HG03342 (cell line): ENCODE results near the gene LMF1.
"Not testable (repeated sequence)": the region's sequence is repeated elsewhere in the genome, so short reads cannot be mapped to it uniquely, and the experiment has no call there.

Source experiments
- ATAC-seq: cut with Tn5 transposase; IDR thresholded peaks from one replicate; pipeline ENCODE4 v1.9.1; 2021; ENCODE audit warnings: mild to moderate bottlenecking, moderate library complexity; ENCODE audit not compliant: unreplicated experiment

The LMF1 gene

DNA sequence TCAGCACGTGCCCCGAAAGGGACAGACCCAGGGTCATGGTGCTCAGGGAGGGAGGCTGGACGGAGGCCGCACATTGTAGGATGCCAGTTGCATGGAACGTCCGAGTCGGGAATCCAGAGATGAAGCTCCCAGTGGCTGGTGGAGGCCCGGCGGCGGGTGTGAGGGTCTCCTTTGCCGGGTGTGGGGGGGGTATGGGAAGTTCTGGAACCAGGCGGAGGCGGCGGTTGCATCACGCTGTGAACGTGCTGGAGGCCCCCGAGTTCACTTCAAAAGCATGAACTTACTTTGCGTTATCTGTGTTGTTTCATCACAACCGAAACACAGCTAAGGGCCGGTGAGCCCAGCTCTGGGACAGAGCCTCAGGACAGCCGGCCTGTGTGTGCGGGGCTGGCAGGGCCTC lies 96.9 kb downstream of the LMF1 start:
- no peak for ATAC-seq

DNA sequence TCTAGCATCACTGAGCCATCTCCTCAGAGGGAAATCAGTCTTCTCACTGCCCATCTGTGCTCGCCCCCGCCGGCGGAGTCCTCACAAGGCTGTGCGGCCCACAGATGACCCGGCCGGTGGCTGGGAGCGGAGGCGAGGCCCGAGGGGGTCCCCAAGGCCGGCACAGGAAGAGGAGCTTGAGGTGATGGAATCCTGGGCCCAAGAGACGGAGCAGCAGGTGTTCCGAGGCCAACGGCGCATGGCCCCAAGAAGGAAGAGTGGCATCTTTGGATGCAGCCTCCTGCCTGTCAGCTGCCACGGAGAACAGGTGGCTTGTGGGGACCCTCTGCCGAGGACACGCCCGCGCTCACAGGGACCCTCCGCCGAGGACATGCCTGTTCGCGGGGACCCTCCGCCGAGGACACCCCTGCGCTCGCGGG lies 97.5 kb downstream of the LMF1 start:
- no peak for ATAC-seq

DNA sequence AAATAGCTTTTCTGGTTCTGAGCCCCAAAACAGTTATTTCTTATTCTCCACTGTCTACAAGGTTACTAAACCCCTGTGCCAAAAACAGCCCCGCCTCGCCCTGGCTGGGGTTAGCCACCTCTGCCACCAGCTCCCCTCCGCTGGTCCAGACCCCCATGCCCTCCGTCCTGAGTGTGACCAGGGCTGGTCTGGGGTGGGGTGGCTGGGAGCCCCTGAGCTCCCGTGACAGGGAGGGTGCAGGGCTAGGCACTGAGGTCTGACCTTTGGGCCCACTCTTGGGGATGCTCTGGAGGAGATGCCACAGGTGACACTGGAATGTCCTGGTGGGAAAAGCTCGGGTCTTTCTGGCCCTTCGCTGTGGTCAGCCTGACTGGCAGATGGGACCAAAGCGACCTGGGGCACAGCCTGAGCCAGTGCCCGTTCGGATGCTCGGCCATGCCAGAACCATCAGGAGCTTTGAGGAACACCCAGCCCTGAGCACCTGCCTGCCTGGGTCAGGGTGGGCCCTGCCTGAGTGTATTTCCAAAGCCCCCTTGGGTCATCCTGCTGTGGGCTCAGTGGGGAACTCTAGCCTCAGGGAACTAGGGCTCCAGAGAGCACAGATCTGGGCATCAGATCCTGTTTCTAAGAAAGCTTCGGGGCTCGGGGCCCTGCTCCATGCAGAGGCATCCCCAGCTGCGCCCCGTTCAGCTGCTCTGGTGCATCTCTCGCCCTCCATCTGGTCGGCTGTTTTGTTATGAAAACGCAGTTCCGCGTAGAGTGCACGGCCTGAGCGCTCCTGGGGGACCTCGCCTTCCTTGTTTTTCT lies 98.1 kb downstream of the LMF1 start:
- no peak for ATAC-seq

DNA sequence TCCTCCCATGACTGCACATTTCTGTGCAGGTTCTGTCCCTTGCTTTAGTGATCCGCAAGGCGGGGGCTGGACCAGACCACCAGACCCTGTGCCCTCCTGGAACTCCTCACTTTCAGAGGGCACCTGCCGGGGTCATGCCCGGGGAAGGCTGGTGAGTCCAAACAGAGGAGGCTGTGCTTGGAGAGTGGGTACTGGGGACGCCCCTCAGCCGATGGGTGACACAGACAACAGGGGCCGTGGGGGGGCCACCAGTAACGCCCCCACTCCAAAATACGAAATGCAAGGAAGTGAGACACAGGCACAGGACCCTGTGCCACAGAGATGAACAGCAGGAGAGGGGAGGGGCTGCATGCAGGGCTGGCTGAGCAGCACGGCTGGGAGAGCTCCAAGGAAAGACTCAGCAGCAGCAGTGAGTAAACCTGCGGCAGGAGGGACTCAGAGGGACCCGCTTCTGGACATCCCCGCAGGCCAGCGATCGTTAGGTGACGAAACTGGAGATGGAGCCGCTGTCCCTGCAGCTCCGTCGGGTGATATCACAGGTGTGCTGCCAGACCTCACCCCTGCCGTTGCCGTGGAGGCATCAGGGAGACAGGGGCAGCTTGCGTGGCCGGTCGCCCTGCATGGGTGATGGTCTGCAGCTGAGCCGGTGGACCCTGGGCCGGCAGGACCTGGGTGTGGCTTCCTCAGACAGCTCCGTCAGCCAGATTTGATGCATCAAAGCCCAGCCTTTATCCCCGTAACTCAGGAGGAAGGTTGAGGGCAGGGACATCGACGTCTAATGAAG lies 99.0 kb downstream of the LMF1 start:
- no peak for ATAC-seq

DNA sequence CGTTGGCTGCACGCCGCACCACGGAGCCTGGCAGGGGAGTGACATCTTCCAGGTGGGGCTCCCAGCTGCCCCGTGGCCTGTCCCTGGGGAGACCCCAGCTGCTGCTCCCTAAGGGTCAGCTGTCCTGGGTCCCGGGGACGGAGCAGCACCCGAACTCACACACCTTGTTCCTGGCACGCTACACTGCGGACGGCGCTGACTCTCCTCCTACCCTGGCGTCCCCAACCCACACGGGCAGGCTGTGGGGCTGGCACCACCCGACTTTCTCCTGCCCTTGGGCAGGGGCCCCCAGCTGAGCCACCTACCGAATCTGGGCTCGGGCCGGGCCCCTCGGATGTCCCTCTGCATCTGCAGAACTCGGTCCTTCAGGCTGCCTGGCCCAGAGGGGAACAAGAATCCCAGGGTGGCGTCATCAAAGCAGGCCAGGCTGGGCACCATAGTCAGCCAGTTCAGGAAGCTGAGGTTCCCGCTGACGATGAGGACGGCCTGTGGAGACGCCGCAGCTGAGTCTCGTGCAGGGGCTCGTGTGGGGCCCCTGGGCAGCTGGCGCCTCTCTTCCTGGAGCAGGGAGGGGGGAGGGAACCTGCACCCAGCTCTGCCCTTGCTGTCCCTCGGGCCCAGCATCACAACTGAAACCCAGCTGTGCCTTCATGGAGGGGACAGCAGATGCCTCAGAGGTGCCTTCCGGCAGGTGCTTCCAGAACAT lies 99.8 kb downstream of the LMF1 start:
- no peak for ATAC-seq

DNA sequence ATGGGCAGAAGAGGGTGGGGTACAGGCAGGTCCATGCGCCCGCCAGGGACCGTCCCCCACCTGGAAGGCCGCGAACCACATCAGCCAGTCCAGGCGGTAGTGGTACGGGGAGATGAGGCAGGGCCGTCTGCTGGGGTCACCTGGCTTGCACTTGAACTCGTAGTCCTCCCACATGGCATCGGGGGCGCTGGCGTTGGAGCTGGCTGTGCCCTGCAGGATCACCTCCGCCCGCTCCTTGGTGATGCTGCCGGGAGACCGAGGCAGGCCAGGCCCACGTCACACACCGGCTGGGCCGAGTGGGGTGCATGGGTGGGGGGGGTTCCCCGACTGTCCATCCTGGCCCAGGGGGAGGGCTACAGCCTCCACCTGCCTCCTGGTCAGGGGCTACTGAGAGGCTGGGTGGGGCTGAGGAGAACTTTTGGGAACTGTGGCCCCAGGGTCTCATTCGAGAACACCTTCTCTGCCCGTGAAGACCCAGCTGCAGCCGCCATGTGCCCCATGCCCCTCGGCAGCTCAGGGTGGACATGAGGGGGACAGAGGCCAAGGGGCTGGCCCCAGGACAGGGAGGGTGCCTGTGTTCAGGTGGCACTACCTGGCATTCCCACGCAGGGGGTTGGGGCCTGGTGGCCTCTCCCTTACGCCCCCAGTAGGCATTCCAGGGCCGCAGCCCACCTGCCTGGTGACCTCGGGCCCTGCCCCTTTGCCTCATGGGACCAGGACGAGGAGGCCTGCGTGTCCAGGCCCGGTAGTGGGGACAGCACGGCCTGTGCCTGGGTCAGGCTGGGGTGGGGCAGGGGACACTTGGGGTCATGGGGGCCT lies 100.8 kb downstream of the LMF1 start:
- no peak for ATAC-seq

DNA sequence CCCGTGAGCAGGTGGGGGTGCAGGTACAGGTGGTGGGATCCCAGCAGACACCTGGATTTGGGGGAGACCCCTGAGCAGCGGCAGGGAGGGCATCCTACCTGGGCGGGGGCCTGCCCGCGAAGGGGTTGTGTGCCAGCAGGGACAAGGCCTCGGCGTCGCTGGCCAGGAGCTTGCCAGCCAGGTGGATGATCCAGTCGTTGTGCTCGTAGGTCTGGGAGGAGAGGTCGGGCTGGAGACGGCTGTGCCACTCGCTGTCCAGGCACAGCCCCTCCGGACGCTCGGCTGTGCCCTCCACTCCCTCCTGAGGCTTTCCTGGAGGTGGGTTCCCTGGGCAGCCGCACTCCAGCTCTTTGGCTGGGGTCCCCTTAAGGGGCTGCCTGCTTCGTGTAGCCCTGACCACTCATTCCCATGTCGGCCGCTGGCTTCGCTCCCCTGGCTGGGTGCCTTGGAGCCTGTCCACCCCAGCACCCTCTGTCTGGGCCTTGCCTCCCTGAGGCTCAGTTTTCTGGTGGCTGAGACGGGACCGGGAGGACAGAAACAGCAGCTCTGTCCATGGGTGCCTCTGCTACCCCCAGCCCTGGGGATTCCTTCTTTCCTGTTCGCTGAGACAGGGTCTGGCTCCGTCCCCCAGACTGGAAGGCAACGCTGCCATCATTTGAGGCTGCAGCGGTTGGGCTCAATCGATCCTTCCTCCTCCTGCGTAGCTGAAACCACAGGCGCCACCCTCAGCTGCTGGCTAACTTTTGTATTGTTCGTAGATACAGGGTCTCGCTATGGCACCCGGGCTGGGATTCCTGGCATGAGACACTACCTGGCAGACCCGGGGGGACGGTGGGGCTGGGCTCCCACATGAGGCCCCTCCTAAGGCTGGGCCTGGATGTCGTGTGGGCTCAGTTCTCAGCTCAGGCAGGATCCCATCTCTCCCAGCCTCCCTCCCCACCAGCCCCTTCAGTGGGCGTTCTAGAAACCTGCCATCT lies 101.7 kb downstream of the LMF1 start:
- ATAC-seq = no peak

DNA sequence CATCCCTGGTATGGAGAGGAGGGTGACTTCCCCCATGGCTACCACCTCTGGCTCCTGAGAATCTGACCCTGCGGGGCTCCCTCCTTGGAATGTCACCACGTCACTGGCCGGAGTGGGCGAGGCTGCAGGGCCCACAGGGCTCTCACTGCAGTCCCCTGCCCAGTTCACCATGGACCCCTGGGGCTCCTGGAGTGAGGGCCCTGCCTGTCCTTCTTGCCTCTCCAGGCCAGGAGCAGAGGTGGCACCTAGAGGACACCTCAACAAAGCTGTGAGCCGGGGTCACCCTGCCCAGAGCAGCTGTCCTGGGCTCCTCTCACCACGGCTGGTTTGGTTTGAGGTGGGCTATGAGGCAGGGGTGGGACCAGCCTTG lies 102.4 kb downstream of the LMF1 start:
- no peak for ATAC-seq

DNA sequence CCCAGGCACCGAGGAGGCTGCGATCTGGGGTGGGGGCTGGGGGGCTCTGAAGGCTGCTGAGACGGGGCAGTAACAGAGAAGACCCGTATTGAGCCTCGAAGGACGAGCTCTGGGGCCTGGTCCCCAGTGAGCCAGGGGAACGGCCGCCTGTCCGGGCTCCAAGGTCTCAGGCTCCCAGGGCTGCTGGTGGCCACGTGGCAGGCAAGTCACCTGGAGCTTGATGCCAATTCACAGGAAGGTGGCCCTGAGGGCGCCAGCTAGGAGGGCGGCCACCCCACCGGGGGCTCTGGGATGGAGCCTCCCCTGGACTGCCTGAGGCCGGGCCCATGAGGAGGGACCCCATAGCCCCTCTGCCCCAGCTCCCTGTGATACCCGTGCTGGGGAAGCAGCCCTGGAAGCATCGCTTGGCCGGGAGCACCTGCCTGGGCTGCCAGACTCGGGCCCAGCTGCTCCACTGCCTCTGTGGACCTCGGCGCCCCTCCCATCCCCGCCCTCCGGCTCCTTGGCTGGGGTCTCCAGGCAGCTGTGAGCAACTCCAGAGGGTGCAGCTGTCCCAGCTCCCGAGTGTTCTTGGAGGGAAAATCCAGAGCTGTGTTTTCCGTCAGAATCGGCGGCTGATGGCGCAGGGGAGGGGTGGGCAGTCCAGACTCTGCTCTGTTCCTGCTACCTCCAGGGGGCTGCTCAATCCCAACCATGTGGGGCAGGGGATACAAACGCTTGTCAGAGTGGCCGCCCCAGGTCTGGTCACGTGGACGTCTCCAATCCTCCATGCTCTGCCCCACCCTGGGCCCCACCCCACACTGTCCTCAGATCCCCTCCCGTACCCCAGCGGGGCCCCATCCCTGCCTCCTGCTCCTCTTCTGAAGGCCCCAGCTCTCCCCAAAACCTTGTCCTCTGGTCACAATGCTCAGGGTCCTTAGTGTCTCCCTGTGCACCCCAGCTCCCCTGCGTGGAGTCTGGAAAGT lies 103.1 kb downstream of the LMF1 start:
- no peak for ATAC-seq

DNA sequence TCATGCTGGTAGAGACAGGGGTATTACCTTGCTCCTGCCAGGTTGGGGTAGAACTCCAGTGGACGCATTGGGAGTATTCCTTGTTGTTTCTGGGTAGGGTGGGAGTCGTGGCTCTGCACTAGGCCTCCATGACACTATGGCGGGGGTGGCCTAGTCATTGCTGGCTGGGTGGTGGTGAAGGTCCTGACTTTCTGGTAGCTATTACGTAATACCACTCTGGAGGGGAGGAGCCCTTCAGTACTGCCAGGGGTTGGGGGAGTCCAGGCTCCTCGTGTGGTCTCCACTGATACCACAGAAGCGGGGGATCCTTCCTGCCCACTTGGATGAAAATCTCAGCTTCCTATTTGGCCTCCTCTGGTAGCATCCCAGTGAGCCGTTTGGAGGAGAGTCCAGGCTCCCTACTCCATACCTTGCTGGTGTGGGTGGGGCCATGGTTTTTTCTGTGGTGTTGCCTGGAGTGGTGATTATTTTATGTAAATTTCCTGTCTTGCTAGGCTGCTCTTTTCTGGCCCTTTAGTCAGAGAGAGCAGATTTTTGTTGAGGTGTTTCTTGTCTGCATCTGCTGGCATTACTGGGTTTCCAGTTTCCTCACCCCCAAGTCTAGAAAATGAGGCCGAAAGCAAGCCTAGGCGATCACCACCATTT lies 104.4 kb downstream of the LMF1 start:
- ATAC-seq = no peak

DNA sequence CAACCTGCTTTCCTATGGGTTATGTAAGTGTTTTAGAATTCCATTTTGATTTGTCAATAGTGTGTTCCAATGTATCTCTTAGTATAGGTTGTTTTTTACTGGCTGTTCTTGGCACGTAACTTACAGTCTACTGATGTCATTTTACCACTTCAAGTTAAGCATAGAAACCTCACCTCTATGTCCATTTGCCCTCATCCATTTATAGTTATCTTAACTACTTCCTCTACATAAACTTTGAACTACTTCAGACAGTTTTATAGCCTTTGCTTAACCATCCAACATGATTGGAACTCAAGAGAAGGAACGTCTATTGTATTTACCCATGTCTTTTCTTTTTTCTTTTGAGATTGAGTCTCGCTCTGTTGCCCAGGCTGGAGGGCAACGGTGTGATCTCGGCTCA lies 105.8 kb downstream of the LMF1 start:
- no peak for ATAC-seq

DNA sequence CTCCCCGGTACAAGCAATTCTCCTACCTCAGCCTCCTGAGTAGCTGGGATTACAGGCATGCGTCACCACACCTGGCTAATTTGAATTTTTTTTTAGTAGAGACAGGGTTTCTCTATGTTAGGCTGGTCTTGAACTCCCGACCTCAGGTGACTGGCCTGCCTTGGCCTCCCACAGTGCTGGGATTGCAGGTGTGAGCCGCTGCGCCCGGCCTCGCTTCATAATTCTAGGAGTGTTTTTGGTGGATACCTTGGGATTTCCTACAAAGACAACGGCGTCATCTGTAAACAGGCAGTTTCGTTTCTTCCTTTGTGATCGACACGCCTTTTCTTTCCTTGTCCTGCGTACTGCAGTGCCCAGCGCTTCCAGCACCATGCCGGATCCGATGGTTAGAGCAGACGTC lies 109.3 kb downstream of the LMF1 start:
- no peak for ATAC-seq

DNA sequence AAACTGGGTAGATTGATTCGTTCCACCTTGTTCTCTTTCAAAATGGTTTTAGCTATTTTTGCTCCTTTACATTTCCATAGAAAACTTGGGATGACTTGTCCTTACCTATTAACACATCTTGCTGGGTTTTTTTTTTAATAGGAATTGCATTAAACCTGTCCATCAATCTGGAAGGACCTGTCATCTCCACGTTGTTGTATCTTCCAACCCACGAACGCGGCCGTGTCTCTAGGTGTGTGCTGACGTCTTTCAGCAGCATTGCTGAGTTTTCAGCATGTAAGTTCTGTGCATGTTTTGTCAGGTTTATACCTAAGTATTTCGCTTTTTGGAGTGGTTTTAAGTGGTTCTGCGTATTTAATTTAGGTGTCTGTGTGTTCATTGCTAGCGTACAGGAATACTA lies 109.9 kb downstream of the LMF1 start:
- no peak for ATAC-seq

DNA sequence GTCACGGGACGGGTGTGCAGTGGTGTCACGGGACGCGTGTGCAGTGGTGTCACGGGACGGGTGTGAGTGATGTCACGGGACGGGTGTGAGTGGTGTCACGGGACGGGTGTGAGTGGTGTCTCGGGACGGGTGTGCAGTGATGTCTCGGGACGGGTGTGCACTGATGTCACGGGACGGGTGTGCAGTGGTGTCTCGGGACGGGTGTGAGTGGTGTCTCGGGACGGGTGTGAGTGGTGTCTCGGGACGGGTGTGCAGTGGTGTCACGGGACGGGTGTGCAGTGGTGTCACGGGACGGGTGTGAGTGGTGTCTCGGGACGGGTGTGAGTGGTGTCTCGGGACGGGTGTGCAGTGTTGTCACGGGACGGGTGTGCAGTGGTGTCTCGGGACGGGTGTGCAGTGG lies 111.8 kb downstream of the LMF1 start:
- not testable (repeated sequence) for ATAC-seq

DNA sequence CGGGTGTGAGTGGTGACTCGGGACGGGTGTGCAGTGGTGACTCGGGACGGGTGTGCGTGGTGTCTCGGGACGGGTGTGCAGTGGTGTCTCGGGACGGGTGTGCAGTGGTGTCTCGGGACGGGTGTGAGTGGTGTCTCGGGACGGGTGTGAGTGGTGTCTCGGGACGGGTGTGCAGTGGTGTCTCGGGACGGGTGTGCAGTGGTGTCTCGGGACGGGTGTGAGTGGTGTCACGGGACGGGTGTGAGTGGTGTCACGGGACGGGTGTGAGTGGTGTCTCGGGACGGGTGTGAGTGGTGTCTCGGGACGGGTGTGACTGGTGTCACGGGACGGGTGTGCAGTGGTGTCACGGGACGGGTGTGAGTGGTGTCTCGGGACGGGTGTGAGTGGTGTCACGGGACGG lies 112.3 kb downstream of the LMF1 start:
- not testable (repeated sequence) for ATAC-seq

DNA sequence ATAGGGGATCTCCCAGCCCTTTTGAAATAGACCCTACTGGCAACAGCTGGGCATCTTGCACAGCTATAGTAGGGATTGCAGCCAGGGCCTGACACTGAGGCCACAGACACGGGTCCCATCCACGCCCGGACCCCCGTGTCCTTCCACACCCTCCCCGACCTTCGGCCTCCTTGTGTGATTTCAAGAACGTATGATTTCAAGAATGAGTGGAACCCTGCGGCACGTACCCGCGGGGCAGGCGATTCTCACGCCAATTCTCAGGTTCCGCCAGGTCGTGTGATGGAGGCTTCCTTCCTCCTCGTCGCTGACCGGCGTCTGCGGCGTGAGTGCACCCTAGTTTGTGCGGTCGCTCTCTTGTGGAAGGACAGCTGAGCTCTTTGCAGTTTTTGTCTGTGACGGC lies 114.0 kb downstream of the LMF1 start:
- no peak for ATAC-seq

DNA sequence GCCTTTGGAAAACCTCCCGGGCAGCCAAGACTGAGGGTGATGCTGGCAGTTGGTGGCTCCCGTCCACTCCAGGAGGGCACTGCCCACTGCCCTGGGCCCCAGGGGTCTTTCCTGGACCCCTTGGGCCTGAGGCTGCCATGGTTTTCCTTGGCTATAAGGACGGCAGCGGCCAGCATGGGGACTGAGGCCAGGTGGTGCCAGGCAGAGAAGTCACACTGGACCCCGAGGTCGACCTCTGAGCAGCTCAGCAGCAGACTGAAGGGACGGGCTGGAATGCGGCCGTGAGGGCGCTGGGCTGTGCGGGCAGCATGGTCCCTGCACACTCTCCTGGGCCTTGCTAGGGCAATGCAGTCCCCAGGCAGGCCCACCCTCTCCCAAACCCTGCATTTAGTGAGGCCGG lies 114.7 kb downstream of the LMF1 start:
- no peak for ATAC-seq

DNA sequence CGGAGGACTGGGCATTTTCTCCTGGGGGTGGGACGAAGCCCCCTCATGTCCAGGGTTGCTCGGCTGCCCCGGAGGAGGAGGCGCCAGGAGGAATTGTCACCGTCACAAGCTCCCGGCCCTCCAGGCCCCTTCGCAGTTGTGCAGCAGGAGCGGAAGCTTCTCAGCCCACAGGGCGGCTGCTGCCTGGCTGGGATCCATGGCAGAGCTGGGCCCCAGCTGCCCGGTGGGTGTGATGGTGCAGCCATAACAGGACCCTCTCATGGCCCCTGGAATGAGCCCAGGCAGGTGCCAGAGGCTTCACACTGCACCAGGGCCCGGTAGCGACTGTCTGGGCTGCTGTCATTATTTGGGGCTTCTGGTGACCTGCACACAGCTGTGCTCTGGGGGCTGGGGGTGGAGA lies 115.3 kb downstream of the LMF1 start:
- no peak for ATAC-seq
